ENCODE results near the gene SAMSN1.

DNA sequence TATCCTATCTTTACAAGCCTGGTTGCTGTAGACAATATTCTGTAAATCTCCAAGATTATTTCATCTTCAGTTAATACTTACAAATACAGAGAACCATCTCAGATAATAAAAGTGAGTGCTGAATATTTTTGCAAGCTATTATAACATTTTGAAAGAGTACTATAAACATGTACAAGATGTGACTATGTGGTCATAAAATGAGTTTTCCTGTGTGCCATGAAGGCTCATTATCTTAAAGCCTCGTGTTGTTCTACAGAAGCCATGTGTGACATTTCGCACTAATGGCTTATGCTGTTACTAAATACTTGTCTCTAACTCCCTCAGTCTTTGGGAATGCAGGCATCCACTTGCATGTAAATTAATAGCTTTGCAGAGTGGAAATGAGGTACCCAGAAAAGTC is 48.3 kb downstream of the SAMSN1 start:
- TF ChIP-seq POLR2A (IDR thresholded peaks at IDR 0.05) = no peak
- TF ChIP-seq, protein P1, sequence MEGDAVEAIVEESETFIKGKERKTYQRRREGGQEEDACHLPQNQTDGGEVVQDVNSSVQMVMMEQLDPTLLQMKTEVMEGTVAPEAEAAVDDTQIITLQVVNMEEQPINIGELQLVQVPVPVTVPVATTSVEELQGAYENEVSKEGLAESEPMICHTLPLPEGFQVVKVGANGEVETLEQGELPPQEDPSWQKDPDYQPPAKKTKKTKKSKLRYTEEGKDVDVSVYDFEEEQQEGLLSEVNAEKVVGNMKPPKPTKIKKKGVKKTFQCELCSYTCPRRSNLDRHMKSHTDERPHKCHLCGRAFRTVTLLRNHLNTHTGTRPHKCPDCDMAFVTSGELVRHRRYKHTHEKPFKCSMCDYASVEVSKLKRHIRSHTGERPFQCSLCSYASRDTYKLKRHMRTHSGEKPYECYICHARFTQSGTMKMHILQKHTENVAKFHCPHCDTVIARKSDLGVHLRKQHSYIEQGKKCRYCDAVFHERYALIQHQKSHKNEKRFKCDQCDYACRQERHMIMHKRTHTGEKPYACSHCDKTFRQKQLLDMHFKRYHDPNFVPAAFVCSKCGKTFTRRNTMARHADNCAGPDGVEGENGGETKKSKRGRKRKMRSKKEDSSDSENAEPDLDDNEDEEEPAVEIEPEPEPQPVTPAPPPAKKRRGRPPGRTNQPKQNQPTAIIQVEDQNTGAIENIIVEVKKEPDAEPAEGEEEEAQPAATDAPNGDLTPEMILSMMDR (IDR thresholded peaks at IDR 0.05 in 4 of 5, conservative IDR thresholded peaks at IDR 0.05 in 1 of 5) = no peak
